Natural killer cell (primary cell): ENCODE data around the gene ART5. TPM values are rescaled to one million over a fixed set of nuclear protein-coding genes. Genes with fewer than 3 reads are reported as not detected.

Source experiments
- ATAC-seq, 3 donors: fragments of 150-1000 bp in 2 of 3; fragments of 200-7000 bp in 1 of 3; cut with Tn5 transposase; 1 replicate in 1 of 3; 2 replicates in 2 of 3; pipeline ENCODE4 v1.10.0; 2021; ENCODE audit warnings: mild to moderate bottlenecking in 2 of 3, moderate library complexity in 2 of 3
- DNase-seq, 2 donors: peaks; one replicate each; pipeline versions ENCODE4 v3.0.0 to v3.0.0-alpha.2; 2013 to 2021; ENCODE audit warnings: mixed read lengths in 1 of 2
- H3K27ac ChIP-seq: one replicate; pipeline ENCODE4 v1.5.1; 2013; ENCODE audit warnings: mild to moderate bottlenecking, low read length
- H3K27me3 ChIP-seq: one replicate; pipeline ENCODE4 v1.6.1; 2013; ENCODE audit warnings: low read length; ENCODE audit not compliant: control insufficient read depth, insufficient read depth
- H3K36me3 ChIP-seq: one replicate; pipeline ENCODE4 v1.6.1; 2013; ENCODE audit warnings: low read length; ENCODE audit not compliant: control insufficient read depth, insufficient read depth
- H3K4me1 ChIP-seq: one replicate; pipeline ENCODE4 v1.6.1; 2013; ENCODE audit warnings: low read length; ENCODE audit not compliant: control insufficient read depth, insufficient read depth
- H3K4me3 ChIP-seq: one replicate; pipeline ENCODE4 v1.5.1; 2013; ENCODE audit warnings: low read length
- H3K9me3 ChIP-seq: one replicate; pipeline ENCODE4 v1.6.1; 2013; ENCODE audit warnings: low read length; ENCODE audit not compliant: control insufficient read depth, insufficient read depth
- H3K27ac Mint-ChIP-seq, 2 donors: one replicate each; pipeline ENCODE4 v1.8.0; 2022; ENCODE audit warnings: mild to moderate bottlenecking in 2 of 2, mixed read lengths in 2 of 2, moderate library complexity in 1 of 2
- H3K27me3 Mint-ChIP-seq, 2 donors: one replicate each; pipeline ENCODE4 v1.8.0; 2022; ENCODE audit warnings: low read depth in 2 of 2, mixed read lengths in 2 of 2
- H3K36me3 Mint-ChIP-seq: one replicate; pipeline ENCODE4 v1.8.0; 2022; ENCODE audit warnings: mixed read lengths
- H3K4me1 Mint-ChIP-seq, 2 donors: one replicate each; pipeline ENCODE4 v1.8.0; 2022; ENCODE audit warnings: mixed read lengths in 2 of 2
- H3K4me3 Mint-ChIP-seq: one replicate; pipeline ENCODE4 v1.8.0; 2022; ENCODE audit warnings: mild to moderate bottlenecking, moderate library complexity, mixed read lengths
- H3K9me3 Mint-ChIP-seq, 2 donors: one replicate each; pipeline ENCODE4 v1.8.0; 2022; ENCODE audit warnings: mixed read lengths in 2 of 2
- WGBS: methylation state at CpG from one replicate; pipeline ENCODE4 v1.1.7; 2013; ENCODE audit warnings: missing lambda C conversion rate; ENCODE audit not compliant: insufficient coverage; 5-methylcytosine and 5-hydroxymethylcytosine counted together
- intact Hi-C: fragments of 100-400 bp; cut with micrococcal nuclease; formaldehyde crosslinking; loops from one replicate; pipeline ENCODE4 v1.14.2; 2022
- total RNA-seq, 4 donors: library from RNA; stranded (reverse); fragments of 120-200 nt in 1 of 4; gene quantifications; one replicate each; pipeline versions ENCODE4 v1.2.3 to v1.2.4, GENCODE V29; 2013 to 2022
- TF ChIP-seq, protein P1 (sequence below): fragments of 200-600 bp; IDR thresholded peaks from one replicate; pipeline ENCODE4 v1.8.0; 2022; ENCODE audit warnings: antibody characterized with exemption

The ART5 gene
- total RNA-seq, 3 donors from 2014 or later (not counting 1 experiment from before 2014, with no cell fraction given) = not detected

DNA sequence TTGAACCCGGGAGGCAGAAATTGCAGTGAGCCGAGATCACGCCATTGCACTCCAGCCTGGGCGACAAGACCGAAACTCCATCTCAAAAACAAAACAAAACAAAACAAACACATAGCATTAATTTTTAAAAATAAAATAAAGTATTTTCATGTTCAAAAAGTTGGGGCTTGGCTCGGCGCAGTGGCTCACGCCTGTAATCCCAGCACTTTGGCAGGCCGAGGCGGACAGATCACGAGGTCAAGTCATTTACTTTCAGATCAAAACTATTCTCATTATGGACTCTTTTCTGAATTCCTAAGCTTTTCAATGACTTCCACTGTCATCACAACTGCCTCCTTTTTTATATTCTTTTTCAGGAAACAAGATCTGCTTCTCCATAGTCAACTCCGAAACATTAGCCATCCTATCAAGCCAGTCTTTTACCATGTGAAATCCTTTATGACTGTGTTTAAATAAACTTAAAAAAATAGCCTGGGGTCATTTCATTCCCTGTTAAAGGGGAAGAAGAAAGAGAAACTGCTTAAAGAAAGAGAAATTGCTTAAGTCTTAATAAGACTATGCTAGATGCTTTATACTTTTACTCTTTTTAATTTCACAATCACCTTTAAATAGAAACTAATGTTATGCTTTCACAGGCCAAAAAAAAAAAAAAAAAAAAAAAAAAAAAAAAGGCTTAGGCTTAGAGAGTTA lies 42.5 kb upstream of the ART5 start:
- TF ChIP-seq, protein P1, sequence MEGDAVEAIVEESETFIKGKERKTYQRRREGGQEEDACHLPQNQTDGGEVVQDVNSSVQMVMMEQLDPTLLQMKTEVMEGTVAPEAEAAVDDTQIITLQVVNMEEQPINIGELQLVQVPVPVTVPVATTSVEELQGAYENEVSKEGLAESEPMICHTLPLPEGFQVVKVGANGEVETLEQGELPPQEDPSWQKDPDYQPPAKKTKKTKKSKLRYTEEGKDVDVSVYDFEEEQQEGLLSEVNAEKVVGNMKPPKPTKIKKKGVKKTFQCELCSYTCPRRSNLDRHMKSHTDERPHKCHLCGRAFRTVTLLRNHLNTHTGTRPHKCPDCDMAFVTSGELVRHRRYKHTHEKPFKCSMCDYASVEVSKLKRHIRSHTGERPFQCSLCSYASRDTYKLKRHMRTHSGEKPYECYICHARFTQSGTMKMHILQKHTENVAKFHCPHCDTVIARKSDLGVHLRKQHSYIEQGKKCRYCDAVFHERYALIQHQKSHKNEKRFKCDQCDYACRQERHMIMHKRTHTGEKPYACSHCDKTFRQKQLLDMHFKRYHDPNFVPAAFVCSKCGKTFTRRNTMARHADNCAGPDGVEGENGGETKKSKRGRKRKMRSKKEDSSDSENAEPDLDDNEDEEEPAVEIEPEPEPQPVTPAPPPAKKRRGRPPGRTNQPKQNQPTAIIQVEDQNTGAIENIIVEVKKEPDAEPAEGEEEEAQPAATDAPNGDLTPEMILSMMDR = no peak
- intact Hi-C loops = no loop called here
- Histone ChIP-seq H3K4me1 (no peaks in the 10 kb centered on the region), H3K36me3 (peaks cover 76% of the 10 kb centered on the region), H3K9me3 (no peaks in the 10 kb centered on the region), H3K27ac (no peak overlapping the region), H3K27me3 (no peaks in the 10 kb centered on the region), H3K4me3 (no peak overlapping the region)
- Mint-ChIP-seq H3K9me3 (no peaks in the 10 kb centered on the region), H3K27ac (no peak overlapping the region), H3K4me3 (no peak overlapping the region), H3K36me3 (peaks cover 19% of the 10 kb centered on the region), H3K27me3 (no peaks in the 10 kb centered on the region), H3K4me1 (no peaks in the 10 kb centered on the region)
- WGBS = 97% methylated on average over 7 of the region's 12 CpGs
- no peak for DNase-seq
- ATAC-seq = no peak

DNA sequence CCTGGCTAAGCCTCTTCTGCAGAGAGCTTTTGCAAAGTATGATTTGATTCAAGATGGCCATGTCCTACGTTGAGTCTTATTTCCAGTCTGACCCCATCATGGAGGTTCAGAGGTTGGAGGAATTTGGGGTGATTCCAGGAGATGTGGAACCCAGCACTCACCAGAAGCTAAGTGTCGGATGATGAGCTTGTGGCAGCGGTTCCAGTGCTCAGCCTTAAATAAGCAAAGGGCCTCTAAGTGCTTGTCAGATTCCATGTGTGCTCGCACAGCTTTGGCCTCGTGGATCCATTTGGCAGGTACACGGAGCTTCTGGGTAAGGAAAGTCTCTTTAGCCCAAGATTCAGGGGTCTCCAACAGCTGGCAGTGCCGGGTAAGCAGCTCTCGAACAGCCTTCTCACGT lies 41.2 kb upstream of the ART5 start:
- Histone ChIP-seq H3K9me3 (no peaks in the 10 kb centered on the region), H3K4me3 (no peak overlapping the region), H3K4me1 (no peaks in the 10 kb centered on the region), H3K27ac (no peak overlapping the region), H3K27me3 (no peaks in the 10 kb centered on the region), H3K36me3 (peaks cover 86% of the 10 kb centered on the region)
- 96% methylated on average over 9 of the region's 9 CpGs for WGBS
- Mint-ChIP-seq H3K36me3 (peaks cover 25% of the 10 kb centered on the region), H3K27me3 (no peaks in the 10 kb centered on the region), H3K4me1 (no peaks in the 10 kb centered on the region), H3K9me3 (no peaks in the 10 kb centered on the region), H3K27ac (no peak overlapping the region), H3K4me3 (no peak overlapping the region)
- TF ChIP-seq, protein P1 = no peak
- no peak for ATAC-seq
- intact Hi-C loops = no loop called here
- no peak for DNase-seq

DNA sequence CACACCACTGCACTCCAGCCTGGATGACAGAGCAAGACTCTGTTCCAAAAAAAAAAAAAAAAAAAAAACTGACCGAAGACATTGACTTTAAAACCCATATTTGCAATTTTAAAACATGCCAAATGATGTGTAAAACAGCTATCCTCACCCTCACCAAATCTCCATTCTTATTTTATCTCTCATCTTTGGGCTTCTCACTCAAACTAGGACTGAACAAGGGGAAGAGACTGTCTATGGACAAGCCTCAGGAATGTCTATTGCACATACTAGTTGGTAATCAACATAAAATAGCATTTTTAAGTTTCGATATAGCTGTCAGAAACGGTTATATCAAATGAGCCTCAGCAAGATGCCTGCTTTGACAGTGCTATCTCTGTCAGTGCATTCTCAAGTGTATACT lies 37.3 kb upstream of the ART5 start:
- Histone ChIP-seq H3K9me3 (no peaks in the 10 kb centered on the region), H3K27me3 (no peaks in the 10 kb centered on the region), H3K36me3 (peaks cover 86% of the 10 kb centered on the region), H3K27ac (no peak overlapping the region), H3K4me1 (no peaks in the 10 kb centered on the region), H3K4me3 (no peak overlapping the region)
- H3K27ac Mint-ChIP-seq = no peak overlapping the region
- intact Hi-C loops = no loop called here
- no peaks in the 10 kb centered on the region for H3K27me3 Mint-ChIP-seq
- TF ChIP-seq, protein P1 = no peak
- 100% methylated on average over 2 of the region's 3 CpGs for WGBS
- no peaks in the 10 kb centered on the region for H3K9me3 Mint-ChIP-seq
- H3K4me3 Mint-ChIP-seq = no peak overlapping the region
- peaks cover 25% of the 10 kb centered on the region for H3K36me3 Mint-ChIP-seq
- H3K4me1 Mint-ChIP-seq = no peaks in the 10 kb centered on the region
- ATAC-seq = no peak
- DNase-seq = no peak

DNA sequence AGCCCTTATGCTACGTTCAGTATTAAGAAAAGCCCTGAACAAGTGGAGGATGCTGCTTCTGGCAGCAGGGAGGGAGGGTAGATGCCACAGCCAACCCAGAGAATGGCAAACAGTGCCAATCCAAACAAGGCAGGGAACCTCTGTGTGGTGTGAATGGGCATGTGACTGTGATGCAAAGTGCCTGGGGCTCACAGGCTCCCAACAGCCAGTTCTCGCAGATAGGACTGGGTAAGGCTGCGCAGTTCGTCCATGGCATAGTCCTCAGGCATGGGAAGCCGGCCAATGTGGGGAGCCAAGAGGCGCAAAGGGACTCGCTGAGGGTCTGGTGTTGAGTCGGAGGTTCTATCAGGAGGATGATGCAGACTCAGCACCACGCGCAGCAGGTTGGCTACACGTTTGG lies 34.2 kb upstream of the ART5 start:
- Mint-ChIP-seq H3K4me1 (no peaks in the 10 kb centered on the region), H3K36me3 (peaks cover 25% of the 10 kb centered on the region), H3K27me3 (no peaks in the 10 kb centered on the region), H3K27ac (peak overlapping the region in 1 of 2 donors; percentile 59), H3K4me3 (no peak overlapping the region), H3K9me3 (no peaks in the 10 kb centered on the region)
- no peaks in the 10 kb centered on the region for H3K4me1 ChIP-seq
- ATAC-seq = no peak
- DNase-seq = no peak
- H3K27me3 ChIP-seq = no peaks in the 10 kb centered on the region
- no peaks in the 10 kb centered on the region for H3K9me3 ChIP-seq
- TF ChIP-seq, protein P1 = no peak
- no peak overlapping the region for H3K4me3 ChIP-seq
- intact Hi-C loops = no loop called here
- peaks cover 81% of the 10 kb centered on the region for H3K36me3 ChIP-seq
- H3K27ac ChIP-seq = no peak overlapping the region
- WGBS = over 99% methylated on average over 11 of the region's 11 CpGs
